Skin epidermis (tissue), 12 donors: ENCODE measurements around the gene UBE2L6.

Source experiments
- H3K27ac ChIP-seq, 21 experiments: fragments of 200-600 bp; sonication (generic) in 11 of 21; one replicate each; pipeline ENCODE4 v1.5.0; 2020; ENCODE audit warnings: mild to moderate bottlenecking in 3 of 21, inconsistent platforms in 2 of 21, moderate library complexity in 2 of 21
- H3K4me3 ChIP-seq, 7 experiments: fragments of 200-600 bp; sonication (generic) in 2 of 7; one replicate each; pipeline ENCODE4 v1.5.0; 2020; ENCODE audit warnings: inconsistent platforms in 2 of 7, mild to moderate bottlenecking in 2 of 7, moderate library complexity in 1 of 7

The UBE2L6 gene

DNA sequence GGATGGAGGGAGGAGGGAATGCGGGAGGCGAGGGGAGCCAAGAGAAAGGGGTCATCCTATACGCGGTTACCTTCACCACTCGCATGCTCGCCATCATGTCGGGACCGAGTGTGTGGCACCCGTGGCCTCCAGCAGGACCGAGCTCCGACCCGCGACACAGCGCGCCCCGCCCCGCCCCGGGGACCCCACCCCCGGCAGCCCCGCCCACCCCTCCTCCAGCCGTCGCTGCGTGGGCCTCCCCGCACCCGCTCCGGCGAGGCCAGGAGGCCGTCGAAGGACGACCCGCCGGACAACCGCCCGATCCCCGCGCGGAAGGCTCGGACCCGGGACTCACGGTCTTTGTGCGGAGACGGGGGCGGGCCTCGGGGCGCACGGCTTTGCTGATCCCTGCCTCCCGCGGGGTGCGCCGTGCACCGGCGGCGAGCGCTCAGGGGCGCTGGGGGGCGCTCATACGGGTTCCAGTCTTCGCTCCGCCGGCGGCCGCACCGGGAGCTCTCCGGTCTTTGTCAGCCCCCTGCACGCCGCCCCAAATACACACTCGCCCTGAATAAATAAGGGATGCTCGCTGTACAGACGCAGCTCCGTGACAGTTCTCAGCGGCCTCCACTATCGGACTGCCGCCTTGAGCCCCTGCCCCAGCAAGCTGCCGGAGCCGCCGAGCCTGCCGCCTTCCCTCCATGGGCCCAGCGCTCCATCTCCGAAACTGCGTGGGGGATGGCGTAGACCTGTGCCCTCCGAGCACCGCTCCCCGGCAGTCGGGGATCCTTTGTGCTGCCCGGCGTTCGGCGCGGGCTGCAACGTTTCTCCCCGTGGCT, at the start of gene UBE2L6:
Gene UBE2L6, minus strand, starts transcription at position 158 of the 815 bp plus-strand sequence. Its CDS starts 61 bp downstream, at position 97.
- H3K4me3 ChIP-seq: peak within 1 kb of the TSS; percentile 53 to 95 (median 83)

DNA sequence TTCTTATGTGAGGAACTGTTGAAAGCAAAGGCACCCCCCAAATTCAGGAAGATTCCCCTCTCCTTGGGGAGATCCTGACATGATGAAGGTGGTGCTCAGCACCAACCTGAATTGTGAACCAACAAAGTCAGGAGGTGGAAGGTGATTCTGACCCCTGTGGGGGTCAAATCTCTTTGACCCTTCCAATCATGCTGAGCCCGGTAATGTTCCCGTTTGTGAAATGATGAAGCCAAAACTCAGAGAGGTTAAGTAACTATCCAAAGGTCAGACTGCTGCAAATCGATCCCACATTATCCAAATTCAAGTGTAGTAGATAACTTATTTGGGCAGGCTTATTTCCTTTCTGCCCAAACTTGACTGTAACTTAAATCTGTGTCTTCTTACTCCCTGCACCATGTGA, 49.1 kb upstream of the UBE2L6 start:
- Histone ChIP-seq H3K4me3 (no peak overlapping the region), H3K27ac (no peak overlapping the region)

More for the DNA sequence above, at the start of gene UBE2L6:
- peak within 1 kb of the TSS; percentile 41 to 98 (median 84) for H3K27ac ChIP-seq

- H3K27ac ChIP-seq: no peak overlapping the region
- no peak overlapping the region for H3K4me3 ChIP-seq
Observed at GRCh38 chr11:57615308-57615707, 47.8 kb upstream of the UBE2L6 start.

GRCh38 chr11:57614234-57614772, 46.8 kb upstream of the UBE2L6 start:
- H3K27ac ChIP-seq: no peak overlapping the region
- no peak overlapping the region for H3K4me3 ChIP-seq

DNA sequence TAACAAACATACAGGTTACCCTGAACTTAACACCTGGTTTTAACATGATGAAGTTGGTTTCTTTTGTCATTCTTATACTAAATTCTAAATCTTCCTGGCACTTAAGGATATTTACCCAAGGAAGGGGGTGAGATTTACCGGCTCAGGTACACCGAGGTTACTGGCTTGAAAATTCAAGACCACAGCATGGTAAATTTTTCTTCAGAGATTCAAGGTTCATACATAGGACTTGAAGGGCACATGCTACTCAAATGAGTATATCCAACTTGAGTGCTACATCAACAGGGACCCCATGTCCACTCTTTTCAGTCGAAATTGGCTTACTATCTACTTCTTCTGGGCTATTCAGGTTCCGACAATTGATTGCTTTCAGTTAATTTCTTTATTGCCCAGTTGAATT, 42.7 kb upstream of the UBE2L6 start:
- Histone ChIP-seq H3K27ac (no peak overlapping the region), H3K4me3 (no peak overlapping the region)

GRCh38 chr11:57605028-57605420, 37.6 kb upstream of the UBE2L6 start:
- Histone ChIP-seq H3K27ac (no peak overlapping the region), H3K4me3 (no peak overlapping the region)

GRCh38 chr11:57604296-57605027, 37.0 kb upstream of the UBE2L6 start:
- H3K27ac ChIP-seq: peak overlapping the region in 1 of 21 experiments; percentile 51
- H3K4me3 ChIP-seq: no peak overlapping the region

GRCh38 chr11:57601297-57601696, 33.8 kb upstream of the UBE2L6 start:
- no peak overlapping the region for H3K4me3 ChIP-seq
- no peak overlapping the region for H3K27ac ChIP-seq

- Histone ChIP-seq H3K4me3 (peak overlapping the region in 1 of 7 experiments; percentile 59), H3K27ac (peak overlapping the region in 4 of 21 experiments; percentile 88 to 95 (median 88))
Observed at GRCh38 chr11:57599381-57599780, 31.9 kb upstream of the UBE2L6 start.

- H3K27ac ChIP-seq: peak overlapping the region in 14 of 21 experiments; percentile 77 to 95 (median 88)
Observed at GRCh38 chr11:57598831-57599155, 31.3 kb upstream of the UBE2L6 start.

GRCh38 chr11:57597916-57598830, 30.7 kb upstream of the UBE2L6 start:
- Histone ChIP-seq H3K27ac (peak overlapping the region; percentile 52 to 95 (median 87)), H3K4me3 (peak overlapping the region; percentile 39 to 59 (median 48))

More at GRCh38 chr11:57598831-57599155, 31.3 kb upstream of the UBE2L6 start:
- peak overlapping the region in 6 of 7 experiments; percentile 39 to 59 (median 49) for H3K4me3 ChIP-seq

DNA sequence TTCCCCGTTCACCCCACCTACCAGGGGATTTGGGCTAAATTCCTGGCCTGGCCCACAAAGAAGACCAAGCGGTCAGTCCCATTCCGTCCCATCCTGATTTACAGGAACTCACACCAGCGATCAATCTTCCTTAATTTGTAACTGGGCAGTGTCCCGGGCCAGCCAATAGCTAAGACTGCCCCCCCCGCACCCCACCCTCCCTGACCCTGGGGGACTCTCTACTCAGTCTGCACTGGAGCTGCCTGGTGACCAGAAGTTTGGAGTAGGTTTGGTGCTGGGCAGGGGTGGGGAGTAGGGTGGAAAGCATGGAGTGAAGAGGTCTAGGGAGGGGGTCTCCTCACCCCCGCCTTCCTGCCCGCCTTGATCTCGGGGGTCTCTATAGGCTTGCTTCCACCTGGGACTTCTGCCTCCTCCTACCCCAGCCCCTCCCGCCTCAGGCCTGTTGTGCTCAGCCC, 30.0 kb upstream of the UBE2L6 start, which contains the start of gene SERPING1:
Gene SERPING1, plus strand, starts transcription at position 225 of the 455 bp plus-strand sequence. CDS start 586 bp downstream, outside the sequence.
- Histone ChIP-seq H3K27ac (peak within 1 kb of the TSS; percentile 52 to 95 (median 87)), H3K4me3 (peak within 1 kb of the TSS; percentile 39 to 59 (median 48))

DNA sequence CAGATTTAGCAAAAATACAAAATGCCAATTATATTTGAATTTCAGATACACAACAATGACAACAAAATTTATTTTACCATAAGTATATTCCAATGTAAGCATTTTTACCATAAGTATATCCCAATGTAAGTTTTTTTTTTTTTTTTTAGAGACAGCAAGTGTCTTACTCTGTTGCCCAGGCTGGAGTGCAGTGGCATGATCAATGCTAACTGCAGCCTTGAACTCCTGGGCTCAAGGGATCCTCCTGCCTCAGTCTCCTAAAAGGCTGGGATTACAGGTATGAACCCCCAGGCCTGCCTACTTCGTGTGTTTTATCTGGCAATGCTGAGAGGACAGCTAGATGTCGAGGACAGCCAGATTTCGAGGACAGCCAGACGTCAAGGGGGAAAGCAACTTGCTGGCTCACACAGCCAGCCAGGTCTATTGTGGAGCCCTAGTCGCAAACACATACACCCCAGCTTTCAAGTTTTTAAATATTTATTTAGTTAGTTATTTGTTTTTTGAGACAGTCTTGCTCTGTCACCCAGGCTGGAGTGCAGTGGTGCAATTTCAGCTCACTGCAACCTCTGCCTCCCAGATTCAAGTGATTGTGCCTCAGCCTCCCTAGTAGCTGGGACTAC, 28.9 kb upstream of the UBE2L6 start:
- H3K4me3 ChIP-seq: no peak overlapping the region
- H3K27ac ChIP-seq: peak overlapping the region in 10 of 21 experiments; percentile 77 to 95 (median 88)

DNA sequence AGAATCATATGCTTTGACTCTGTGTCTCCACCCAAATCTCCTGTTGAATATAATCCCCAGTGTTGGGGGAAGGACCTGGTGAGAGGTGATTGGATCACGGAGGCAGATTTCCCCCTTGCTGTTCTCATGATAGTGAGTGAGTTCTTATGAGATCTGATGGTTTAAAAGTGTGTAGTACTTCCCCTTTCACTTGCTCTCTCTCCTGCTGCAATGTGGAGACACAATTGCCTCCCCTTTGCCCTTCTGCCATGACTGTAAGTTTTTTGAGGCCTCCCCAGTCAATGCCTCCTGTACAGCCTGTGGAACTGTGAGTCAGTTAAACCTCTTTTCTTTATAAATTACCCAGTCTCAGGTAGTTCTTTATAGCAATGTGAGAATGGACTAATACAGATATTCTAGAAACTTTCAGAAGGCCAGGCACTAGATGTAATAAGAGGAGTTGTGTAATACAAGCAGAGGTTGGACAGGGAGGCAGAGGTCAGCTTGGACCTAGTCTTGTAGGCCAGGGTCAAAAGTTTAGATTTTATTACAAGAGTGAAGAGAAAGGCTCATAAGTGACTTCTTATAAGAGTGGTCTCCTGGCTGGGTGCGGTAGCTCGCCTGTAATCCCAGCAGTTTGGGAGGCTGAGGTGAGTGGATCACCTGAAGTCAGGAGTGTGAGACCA, 20.7 kb upstream of the UBE2L6 start:
- Histone ChIP-seq H3K4me3 (no peak overlapping the region), H3K27ac (no peak overlapping the region)

DNA sequence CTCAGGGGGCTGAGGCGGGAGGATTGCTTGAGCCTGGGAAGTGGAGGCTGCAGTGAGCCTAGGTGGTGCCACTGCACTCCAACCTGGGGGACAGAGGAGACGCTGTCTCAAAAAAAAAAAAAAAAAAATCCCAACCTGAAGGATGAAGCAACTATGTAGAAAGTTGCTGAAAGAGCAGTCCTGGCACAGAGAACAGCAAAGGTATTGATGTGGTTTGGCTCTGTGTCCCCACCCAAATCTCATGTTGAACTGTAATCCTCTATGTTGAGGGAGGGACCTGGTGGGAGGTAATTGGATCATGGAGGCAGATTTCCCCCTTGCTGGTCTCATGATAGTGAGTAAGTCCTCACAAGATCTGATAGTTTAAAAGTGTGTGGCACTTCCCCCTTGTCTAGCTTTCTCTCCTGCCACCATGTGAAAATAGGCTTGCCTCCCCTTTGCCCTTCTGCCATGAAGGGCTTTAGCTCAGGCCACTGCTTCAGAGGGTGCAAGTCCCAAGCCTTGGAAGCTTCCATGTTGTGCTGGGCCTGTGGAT, 19.3 kb upstream of the UBE2L6 start:
- H3K4me3 ChIP-seq: no peak overlapping the region
- H3K27ac ChIP-seq: no peak overlapping the region

DNA sequence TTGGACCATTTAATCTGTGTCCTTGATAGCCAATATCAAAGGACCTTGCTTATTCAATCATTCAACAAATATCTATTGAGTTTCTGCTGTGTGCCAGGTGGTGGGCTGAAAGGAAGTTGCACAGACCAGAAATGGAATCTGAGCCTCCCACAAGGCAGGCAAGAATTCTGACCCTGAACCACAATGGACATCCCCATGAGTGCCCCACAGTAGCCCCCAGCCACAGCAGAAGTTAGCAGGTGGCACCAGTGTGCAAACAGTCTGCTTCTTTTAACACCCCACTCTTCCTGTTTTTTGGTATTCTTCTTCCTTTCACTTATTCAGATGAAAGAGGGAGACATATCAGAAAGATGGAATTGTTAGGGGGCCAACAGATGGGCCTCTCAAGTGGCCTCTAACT, 17.8 kb upstream of the UBE2L6 start:
- H3K4me3 ChIP-seq: no peak overlapping the region
- no peak overlapping the region for H3K27ac ChIP-seq

- no peak overlapping the region for H3K4me3 ChIP-seq
- H3K27ac ChIP-seq: no peak overlapping the region
Observed at GRCh38 chr11:57584341-57584740, 16.9 kb upstream of the UBE2L6 start.

- Histone ChIP-seq H3K27ac (no peak overlapping the region), H3K4me3 (no peak overlapping the region)
Observed at GRCh38 chr11:57574061-57574460, 6.6 kb upstream of the UBE2L6 start.
